ENCODE measurements around the gene MOB2.

The MOB2 gene

GRCh38 chr11:1480191-1480554 is 6.4 kb downstream of the MOB2 start:
- TF ChIP-seq POLR2AphosphoS5 (IDR thresholded peaks at IDR 0.05; ENCODE audit: low read depth, low read length) (no peak), FOXP2 (optimal IDR thresholded peaks at IDR 0.05; ENCODE audit: borderline replicate concordance, extremely low read depth, extremely low read length, insufficient read depth) (no peak), TAF1 (IDR thresholded peaks at IDR 0.05; ENCODE audit: borderline replicate concordance, insufficient read depth, low read length) (no peak), SIN3A (IDR thresholded peaks at IDR 0.05; ENCODE audit: borderline replicate concordance, insufficient read depth, low read length) (no peak), REST (IDR thresholded peaks at IDR 0.05; ENCODE audit: insufficient read depth in 1 of 2, low read depth in 2 of 2, low read length in 2 of 2) (no peak)

- no peak for TF ChIP-seq FOXP2 (optimal IDR thresholded peaks at IDR 0.05; ENCODE audit: borderline replicate concordance, extremely low read depth, extremely low read length, insufficient read depth)
- TF ChIP-seq REST (IDR thresholded peaks at IDR 0.05; ENCODE audit: insufficient read depth in 1 of 2, low read depth in 2 of 2, low read length in 2 of 2): no peak
- TF ChIP-seq POLR2AphosphoS5 (IDR thresholded peaks at IDR 0.05; ENCODE audit: low read depth, low read length): no peak
- TF ChIP-seq SIN3A (IDR thresholded peaks at IDR 0.05; ENCODE audit: borderline replicate concordance, insufficient read depth, low read length): no peak
- no peak for TF ChIP-seq TAF1 (IDR thresholded peaks at IDR 0.05; ENCODE audit: borderline replicate concordance, insufficient read depth, low read length)
These were observed 6.9 kb downstream of the MOB2 start for GRCh38 chr11:1479678-1480118.

- TF ChIP-seq SIN3A (IDR thresholded peaks at IDR 0.05; ENCODE audit: borderline replicate concordance, insufficient read depth, low read length) (no peak), POLR2AphosphoS5 (IDR thresholded peaks at IDR 0.05; ENCODE audit: low read depth, low read length) (no peak), FOXP2 (optimal IDR thresholded peaks at IDR 0.05; ENCODE audit: borderline replicate concordance, extremely low read depth, extremely low read length, insufficient read depth) (no peak), TAF1 (IDR thresholded peaks at IDR 0.05; ENCODE audit: borderline replicate concordance, insufficient read depth, low read length) (no peak)
These were observed 7.4 kb downstream of the MOB2 start for GRCh38 chr11:1479006-1479677.

- TF ChIP-seq TAF1 (IDR thresholded peaks at IDR 0.05; ENCODE audit: borderline replicate concordance, insufficient read depth, low read length): no peak
- TF ChIP-seq FOXP2 (optimal IDR thresholded peaks at IDR 0.05; ENCODE audit: borderline replicate concordance, extremely low read depth, extremely low read length, insufficient read depth): no peak
- no peak for TF ChIP-seq POLR2AphosphoS5 (IDR thresholded peaks at IDR 0.05; ENCODE audit: low read depth, low read length)
- no peak for TF ChIP-seq SIN3A (IDR thresholded peaks at IDR 0.05; ENCODE audit: borderline replicate concordance, insufficient read depth, low read length)
- no peak for TF ChIP-seq REST (IDR thresholded peaks at IDR 0.05; ENCODE audit: insufficient read depth in 1 of 2, low read depth in 2 of 2, low read length in 2 of 2)
These were observed 8.0 kb downstream of the MOB2 start for GRCh38 chr11:1478544-1478943.

GRCh38 chr11:1478011-1478410 is 8.6 kb downstream of the MOB2 start:
- TF ChIP-seq SIN3A (IDR thresholded peaks at IDR 0.05; ENCODE audit: borderline replicate concordance, insufficient read depth, low read length) (no peak), REST (IDR thresholded peaks at IDR 0.05; ENCODE audit: insufficient read depth in 1 of 2, low read depth in 2 of 2, low read length in 2 of 2) (no peak), POLR2AphosphoS5 (IDR thresholded peaks at IDR 0.05; ENCODE audit: low read depth, low read length) (no peak), TAF1 (IDR thresholded peaks at IDR 0.05; ENCODE audit: borderline replicate concordance, insufficient read depth, low read length) (no peak), FOXP2 (optimal IDR thresholded peaks at IDR 0.05; ENCODE audit: borderline replicate concordance, extremely low read depth, extremely low read length, insufficient read depth) (no peak)

Measured in PFSK-1 (cell line).